Neuronal stem cell (in vitro differentiated cells): ENCODE measurements around the gene DEFB126.

Experiments used
- DNase-seq: peaks from one replicate; pipeline ENCODE4 v3.0.0-alpha.2; 2013; ENCODE audit warnings: low spot score
- H2AFZ ChIP-seq: one replicate; pipeline ENCODE4 v1.6.1; 2013; ENCODE audit warnings: mild to moderate bottlenecking, low read length, inconsistent platforms
- H2AK5ac ChIP-seq: 2 replicates; pipeline ENCODE4 v1.6.1; 2013; ENCODE audit warnings: low read depth, mild to moderate bottlenecking, inconsistent platforms, low read length, moderate library complexity, mixed read lengths
- H2BK120ac ChIP-seq: 2 replicates; pipeline ENCODE4 v1.6.1; 2013; ENCODE audit warnings: low read depth, mild to moderate bottlenecking, inconsistent platforms, low read length, moderate library complexity, mixed read lengths
- H2BK12ac ChIP-seq: one replicate; pipeline ENCODE4 v1.6.1; 2013; ENCODE audit warnings: low read length, inconsistent platforms
- H2BK15ac ChIP-seq: 2 replicates; pipeline ENCODE4 v1.6.1; 2013; ENCODE audit warnings: mild to moderate bottlenecking, low read length, inconsistent platforms, mixed read lengths
- H2BK5ac ChIP-seq: one replicate; pipeline ENCODE4 v1.6.1; 2013; ENCODE audit warnings: inconsistent platforms, mild to moderate bottlenecking, low read length, moderate library complexity
- H3K14ac ChIP-seq: one replicate; pipeline ENCODE4 v1.6.1; 2013; ENCODE audit warnings: low read length, inconsistent platforms
- H3K18ac ChIP-seq: 2 replicates; pipeline ENCODE4 v1.6.1; 2013; ENCODE audit warnings: low read length, inconsistent platforms
- H3K23ac ChIP-seq: 2 replicates; pipeline ENCODE4 v1.6.1; 2013; ENCODE audit warnings: low read depth, mild to moderate bottlenecking, mixed read lengths, low read length, inconsistent platforms; ENCODE audit not compliant: poor library complexity
- H3K27ac ChIP-seq: replicated peaks from 3 replicates; pipeline ENCODE4 v1.5.1; 2013; ENCODE audit warnings: low read length, inconsistent platforms
- H3K27me3 ChIP-seq, 3 experiments: 2 replicates each; pipeline ENCODE4 v1.6.1; 2013; ENCODE audit warnings: low read length in 3 of 3, mild to moderate bottlenecking in 2 of 3, inconsistent platforms in 1 of 3, low read depth in 1 of 3, mixed read lengths in 1 of 3, moderate library complexity in 1 of 3; ENCODE audit not compliant: control insufficient read depth in 3 of 3, insufficient read depth in 3 of 3
- H3K36me3 ChIP-seq, 2 donors: replicated peaks in 1 of 2; 2 replicates each; pipeline ENCODE4 v1.6.1; 2013; ENCODE audit warnings: low read length in 2 of 2; ENCODE audit not compliant: control insufficient read depth in 2 of 2, insufficient read depth in 2 of 2
- H3K4ac ChIP-seq: 2 replicates; pipeline ENCODE4 v1.6.1; 2013; ENCODE audit warnings: inconsistent platforms, mild to moderate bottlenecking, low read length, moderate library complexity
- H3K4me1 ChIP-seq, 2 donors: 1 replicate in 1 of 2; 2 replicates in 1 of 2; pipeline ENCODE4 v1.6.1; 2013; ENCODE audit warnings: low read length in 2 of 2, low read depth in 1 of 2; ENCODE audit not compliant: control insufficient read depth in 2 of 2, insufficient read depth in 1 of 2
- H3K4me2 ChIP-seq: one replicate; pipeline ENCODE4 v1.6.1; 2013; ENCODE audit warnings: mild to moderate bottlenecking, low read length, inconsistent platforms; ENCODE audit not compliant: insufficient read depth, poor library complexity, severe bottlenecking
- H3K4me3 ChIP-seq, 2 donors: 2 replicates each; pipeline ENCODE4 v1.5.1; 2013; ENCODE audit warnings: low read length in 2 of 2, mild to moderate bottlenecking in 2 of 2, inconsistent platforms in 1 of 2, moderate library complexity in 1 of 2
- H3K79me1 ChIP-seq: one replicate; pipeline ENCODE4 v1.6.1; 2013; ENCODE audit warnings: low read depth, mild to moderate bottlenecking, inconsistent platforms, low read length, moderate library complexity
- H3K9ac ChIP-seq: one replicate; pipeline ENCODE4 v1.6.1; 2013; ENCODE audit warnings: mild to moderate bottlenecking, low read depth, low read length, inconsistent platforms; ENCODE audit not compliant: poor library complexity
- H3K9me3 ChIP-seq, 2 donors: replicated peaks in 1 of 2; 2 replicates each; pipeline versions ENCODE3 to v1.6.1; 2013; ENCODE audit warnings: low read length in 2 of 2, mild to moderate bottlenecking in 2 of 2, inconsistent platforms in 1 of 2, low read depth in 1 of 2, mixed read lengths in 1 of 2, moderate library complexity in 1 of 2; ENCODE audit not compliant: control insufficient read depth in 2 of 2, insufficient read depth in 1 of 2
- H4K8ac ChIP-seq: one replicate; pipeline ENCODE4 v1.6.1; 2013; ENCODE audit warnings: low read depth, mild to moderate bottlenecking, inconsistent platforms, low read length, moderate library complexity
- H4K91ac ChIP-seq: one replicate; pipeline ENCODE4 v1.6.1; 2013; ENCODE audit warnings: low read length, low read depth, mild to moderate bottlenecking, inconsistent platforms; ENCODE audit not compliant: poor library complexity
- whole genome bisulfite sequencing, 2 donors: extraction: QIAGEN DNeasy Blood & Tissue Kit; methylation state at CpG; one replicate each; pipeline ENCODE4 v1.1.7; 2013; ENCODE audit warnings: missing lambda C conversion rate in 2 of 2, mixed read lengths in 1 of 2; ENCODE audit not compliant: insufficient read length in 2 of 2, insufficient replicate concordance in 1 of 2; ENCODE audit errors: extremely low coverage in 2 of 2; 5-methylcytosine and 5-hydroxymethylcytosine counted together

Gene DEFB126

GRCh38 chr20:101975-102374 lies 40.4 kb upstream of the DEFB126 start:
- no peak for DNase-seq

GRCh38 chr20:103456-103855 lies 38.9 kb upstream of the DEFB126 start:
- Histone ChIP-seq H4K91ac (no peak overlapping the region), H3K79me1 (peaks cover 2% of the 10 kb centered on the region), H3K23ac (no peak overlapping the region), H3K4me1 (no peaks in the 10 kb centered on the region), H3K27ac (no peak overlapping the region), H2BK15ac (no peak overlapping the region), H3K4me3 (peak overlapping the region in 1 of 2 donors; percentile 49), H3K9me3 (peaks cover 0 to 15% of the 10 kb centered on the region in 2 donors), H4K8ac (no peak overlapping the region), H2BK5ac (no peak overlapping the region), H2AK5ac (no peak overlapping the region), H3K4ac (no peak overlapping the region), H2BK120ac (no peak overlapping the region), H3K27me3 (peaks cover 0 to 9% (median 0%) of the 10 kb centered on the region in 3 experiments), H3K14ac (no peak overlapping the region), H3K9ac (peak overlapping the region; percentile 60), H3K18ac (no peak overlapping the region), H2BK12ac (no peak overlapping the region), H3K36me3 (no peaks in the 10 kb centered on the region), H2AFZ (no peak overlapping the region), H3K4me2 (no peak overlapping the region)
- WGBS, 2 donors: no CpG with 5 or more reads among the region's 5 CpGs
- DNase-seq: no peak

More at GRCh38 chr20:101975-102374, 40.4 kb upstream of the DEFB126 start:
- H2BK120ac ChIP-seq: no peak overlapping the region
- no peak overlapping the region for H3K27ac ChIP-seq
- no peak overlapping the region for H4K8ac ChIP-seq
- peaks cover 2% of the 10 kb centered on the region for H3K79me1 ChIP-seq
- H3K18ac ChIP-seq: no peak overlapping the region
- no peak overlapping the region for H3K4me3 ChIP-seq
- no peak overlapping the region for H2BK12ac ChIP-seq
- H3K14ac ChIP-seq: no peak overlapping the region
- no peak overlapping the region for H2BK15ac ChIP-seq
- no peak overlapping the region for H3K4ac ChIP-seq
- H2BK5ac ChIP-seq: no peak overlapping the region
- no peak overlapping the region for H3K4me2 ChIP-seq
- no peaks in the 10 kb centered on the region for H3K36me3 ChIP-seq
- no peaks in the 10 kb centered on the region for H3K4me1 ChIP-seq
- no peak overlapping the region for H4K91ac ChIP-seq
- no peak overlapping the region for H3K9ac ChIP-seq
- no peak overlapping the region for H2AK5ac ChIP-seq
- H3K27me3 ChIP-seq: peaks cover 0 to 3% (median 0%) of the 10 kb centered on the region in 3 experiments
- no peak overlapping the region for H3K23ac ChIP-seq
- no peak overlapping the region for H2AFZ ChIP-seq
- H3K9me3 ChIP-seq: peaks cover 0 to 15% of the 10 kb centered on the region in 2 donors

- Histone ChIP-seq H3K14ac (no peak overlapping the region), H3K27me3 (peaks cover 0 to 6% (median 0%) of the 10 kb centered on the region in 3 experiments), H4K91ac (no peak overlapping the region), H2BK15ac (no peak overlapping the region), H3K4ac (no peak overlapping the region), H3K4me1 (no peaks in the 10 kb centered on the region), H3K4me2 (no peak overlapping the region), H3K18ac (no peak overlapping the region), H2AFZ (no peak overlapping the region), H3K79me1 (no peaks in the 10 kb centered on the region), H3K23ac (no peak overlapping the region), H3K27ac (no peak overlapping the region), H3K9ac (no peak overlapping the region), H3K4me3 (no peak overlapping the region), H4K8ac (no peak overlapping the region), H3K9me3 (peaks cover 0 to 16% of the 10 kb centered on the region in 2 donors), H3K36me3 (no peaks in the 10 kb centered on the region), H2AK5ac (no peak overlapping the region), H2BK5ac (no peak overlapping the region), H2BK120ac (no peak overlapping the region), H2BK12ac (no peak overlapping the region)
- no peak for DNase-seq
These were observed 30.0 kb upstream of the DEFB126 start for GRCh38 chr20:112396-112795.

- Histone ChIP-seq H3K14ac (no peak overlapping the region), H2AK5ac (no peak overlapping the region), H3K79me1 (no peaks in the 10 kb centered on the region), H4K8ac (no peak overlapping the region), H2BK5ac (no peak overlapping the region), H2AFZ (no peak overlapping the region), H3K9me3 (peaks cover 0 to 18% of the 10 kb centered on the region in 2 donors), H3K4me2 (no peak overlapping the region), H2BK12ac (no peak overlapping the region), H3K27me3 (peaks cover 0 to 6% (median 0%) of the 10 kb centered on the region in 3 experiments), H3K23ac (no peak overlapping the region), H2BK120ac (no peak overlapping the region), H3K4me3 (no peak overlapping the region), H2BK15ac (no peak overlapping the region), H3K36me3 (no peaks in the 10 kb centered on the region), H3K9ac (no peak overlapping the region), H3K4me1 (no peaks in the 10 kb centered on the region), H3K18ac (no peak overlapping the region), H3K4ac (no peak overlapping the region), H3K27ac (no peak overlapping the region), H4K91ac (no peak overlapping the region)
- no peak for DNase-seq
These were observed 24.9 kb upstream of the DEFB126 start for GRCh38 chr20:117518-117917.
